Stimulated activated CD8-positive, alpha-beta memory T cell treated with anti-CD3 and anti-CD28 coated beads, Interleukin-4, amount 100 ng/mL, for 48 hours (primary cell): ENCODE measurements around the gene MRM3.
"Not testable (repeated sequence)": the region's sequence is repeated elsewhere in the genome, so short reads cannot be mapped to it uniquely, and the experiment has no call there.

ENCODE experiments used
- DNase-seq: peaks from one replicate; pipeline ENCODE4 v3.0.0-alpha.2; 2020

MRM3 gene, protein sequence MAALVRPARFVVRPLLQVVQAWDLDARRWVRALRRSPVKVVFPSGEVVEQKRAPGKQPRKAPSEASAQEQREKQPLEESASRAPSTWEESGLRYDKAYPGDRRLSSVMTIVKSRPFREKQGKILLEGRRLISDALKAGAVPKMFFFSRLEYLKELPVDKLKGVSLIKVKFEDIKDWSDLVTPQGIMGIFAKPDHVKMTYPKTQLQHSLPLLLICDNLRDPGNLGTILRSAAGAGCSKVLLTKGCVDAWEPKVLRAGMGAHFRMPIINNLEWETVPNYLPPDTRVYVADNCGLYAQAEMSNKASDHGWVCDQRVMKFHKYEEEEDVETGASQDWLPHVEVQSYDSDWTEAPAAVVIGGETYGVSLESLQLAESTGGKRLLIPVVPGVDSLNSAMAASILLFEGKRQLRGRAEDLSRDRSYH

GRCh38 chr17:781805-782731 lies at the start of gene MRM3, which contains the start of gene GLOD4:
MRM3 (plus strand) TSS chr17:782353; CDS start chr17:782379, 26 bp downstream.
GLOD4 (minus strand) TSS chr17:782280; CDS start chr17:782255, 25 bp downstream.
- DNase-seq: peak; percentile 97

- peak; percentile 65 for DNase-seq
These were observed 49.0 kb upstream of the MRM3 start for GRCh38 chr17:732902-733720.

DNA sequence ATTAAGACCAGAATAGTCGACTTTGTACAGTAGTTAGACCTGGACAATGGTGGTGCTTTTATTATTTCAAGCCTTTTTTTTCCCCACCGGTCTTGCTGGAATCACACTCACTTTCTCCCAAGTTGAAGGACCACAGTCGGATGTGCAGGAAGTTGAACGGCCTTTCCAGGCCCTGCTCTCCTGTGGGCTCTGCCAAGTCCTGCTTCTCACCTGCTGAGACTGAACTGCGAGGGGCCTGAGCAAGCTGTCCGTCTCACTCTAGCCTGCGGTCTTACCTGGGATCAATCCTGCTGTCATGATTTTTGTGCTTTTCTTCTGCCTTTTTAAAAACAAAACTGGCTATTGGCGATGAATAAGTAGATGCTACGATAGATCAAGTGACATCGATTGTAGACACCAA lies 48.4 kb upstream of the MRM3 start:
- DNase-seq: no peak

DNA sequence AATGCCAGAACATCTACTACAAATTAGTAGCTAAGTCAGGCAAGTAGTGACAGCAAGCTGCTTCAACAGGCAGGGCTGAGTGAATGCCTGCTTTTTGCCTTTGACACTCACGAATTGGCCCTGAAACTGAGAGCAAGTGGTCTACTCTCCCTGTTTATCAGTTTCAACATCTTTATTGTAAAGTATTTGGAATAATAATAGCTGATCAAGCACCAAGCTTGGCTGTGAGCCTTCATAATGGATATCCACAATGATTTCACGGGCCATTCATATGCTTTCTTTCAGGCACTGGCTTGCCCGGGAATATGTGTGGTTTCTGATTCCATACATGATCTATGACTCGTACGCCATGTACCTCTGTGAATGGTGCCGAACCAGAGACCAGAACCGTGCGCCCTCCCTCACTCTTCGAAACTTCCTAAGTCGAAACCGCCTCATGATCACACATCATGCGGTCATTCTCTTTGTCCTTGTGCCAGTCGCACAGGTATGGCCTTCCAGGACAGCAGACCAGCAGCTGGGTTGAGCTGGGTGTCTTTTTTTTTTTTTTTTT lies 44.5 kb upstream of the MRM3 start:
- no peak for DNase-seq

DNA sequence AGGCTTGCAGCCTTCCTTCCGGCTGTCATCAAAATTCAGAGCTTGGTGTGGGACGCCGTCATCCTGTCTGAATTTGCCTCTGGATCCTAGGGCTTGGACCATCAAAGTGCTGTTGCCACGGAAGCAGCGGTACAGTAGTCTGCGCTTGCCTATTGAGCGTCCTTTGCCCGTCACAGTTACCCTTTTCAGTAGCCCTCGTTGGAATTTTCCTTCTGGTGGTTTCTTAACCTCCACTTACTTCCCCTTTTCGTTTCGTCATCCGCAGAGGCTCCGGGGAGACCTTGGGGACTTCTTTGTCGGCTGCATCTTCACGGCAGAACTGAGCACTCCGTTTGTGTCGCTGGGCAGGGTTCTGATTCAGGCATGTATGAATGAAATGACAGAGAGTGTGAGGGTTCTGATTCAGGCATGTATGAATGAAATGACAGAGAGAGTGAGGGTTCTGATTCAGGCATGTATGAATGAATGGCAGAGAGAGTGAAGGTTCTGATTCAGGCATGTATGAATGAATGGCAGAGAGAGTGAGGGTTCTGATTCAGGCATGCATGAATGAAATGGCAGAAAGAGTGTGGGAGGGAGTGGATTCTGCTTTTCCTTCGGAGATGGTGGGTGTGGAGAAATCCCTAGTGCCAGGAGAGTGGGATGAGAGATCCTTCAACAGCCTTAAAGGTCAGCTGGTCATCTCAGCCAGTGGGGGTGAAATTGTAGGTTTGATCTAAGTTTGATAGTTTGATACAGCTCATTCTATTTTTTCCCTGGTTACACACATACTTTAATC lies 41.7 kb upstream of the MRM3 start:
- DNase-seq: peak; percentile 44

GRCh38 chr17:742147-742793 lies 39.9 kb upstream of the MRM3 start:
- DNase-seq: no peak

GRCh38 chr17:743139-743538 lies 39.0 kb upstream of the MRM3 start:
- no peak for DNase-seq

- DNase-seq: no peak
These were observed 37.2 kb upstream of the MRM3 start for GRCh38 chr17:744937-745336.

DNA sequence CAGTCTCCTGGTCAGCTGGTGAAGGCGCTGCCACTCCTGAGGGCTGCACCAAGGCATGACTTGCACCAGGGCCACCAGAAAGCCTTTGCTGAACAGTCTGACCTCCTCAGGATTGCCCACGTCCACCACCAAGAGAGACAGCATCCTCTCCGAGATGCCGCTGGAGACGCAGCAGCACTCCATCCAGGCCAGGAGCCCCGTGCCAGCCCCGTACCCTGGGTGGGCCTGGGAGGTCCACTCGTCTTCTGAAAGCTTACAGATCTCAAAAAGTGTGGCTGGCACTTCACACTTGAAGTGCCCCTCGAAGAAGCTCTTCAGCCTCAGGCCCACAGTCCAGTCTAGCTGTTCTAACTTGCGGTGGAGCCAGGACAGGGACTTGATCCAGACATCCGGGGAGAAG lies 36.7 kb upstream of the MRM3 start:
- DNase-seq: no peak

- no peak for DNase-seq
These were observed 36.0 kb upstream of the MRM3 start for GRCh38 chr17:746181-746580.

GRCh38 chr17:746783-747629 lies 35.1 kb upstream of the MRM3 start:
- no peak for DNase-seq

DNA sequence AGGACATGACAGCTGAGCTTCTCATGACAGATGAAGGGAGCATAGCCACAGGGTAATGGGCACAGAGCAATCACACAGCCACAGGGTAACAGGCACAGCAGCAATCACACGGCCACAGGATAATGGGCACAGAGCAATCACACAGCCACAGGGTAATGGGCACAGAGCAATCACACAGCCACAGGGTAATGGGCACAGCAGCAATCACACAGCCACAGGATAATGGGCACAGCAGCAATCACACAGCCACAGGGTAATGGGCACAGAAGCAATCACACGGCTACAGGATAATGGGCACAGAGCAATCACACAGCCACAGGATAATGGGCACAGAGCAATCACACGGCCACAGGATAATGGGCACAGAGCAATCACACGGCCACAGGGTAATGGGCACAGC lies 33.5 kb upstream of the MRM3 start:
- DNase-seq: not testable (repeated sequence)

DNA sequence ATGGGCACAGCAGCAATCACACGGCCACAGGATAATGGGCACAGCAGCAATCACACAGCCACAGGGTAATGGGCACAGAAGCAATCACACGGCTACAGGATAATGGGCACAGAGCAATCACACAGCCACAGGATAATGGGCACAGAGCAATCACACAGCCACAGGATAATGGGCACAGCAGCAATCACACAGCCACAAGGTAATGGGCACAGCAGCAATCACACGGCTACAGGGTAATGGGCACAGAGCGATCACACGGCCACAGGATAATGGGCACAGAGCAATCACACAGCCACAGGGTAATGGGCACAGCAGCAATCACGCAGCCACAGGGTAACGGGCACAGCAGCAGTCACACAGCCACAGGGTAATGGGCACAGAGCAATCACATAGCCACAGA lies 32.8 kb upstream of the MRM3 start:
- not testable (repeated sequence) for DNase-seq

GRCh38 chr17:750431-751037 lies 31.6 kb upstream of the MRM3 start:
- DNase-seq: no peak

- DNase-seq: peak; percentile 63
These were observed 30.7 kb upstream of the MRM3 start for GRCh38 chr17:751269-752001.

DNA sequence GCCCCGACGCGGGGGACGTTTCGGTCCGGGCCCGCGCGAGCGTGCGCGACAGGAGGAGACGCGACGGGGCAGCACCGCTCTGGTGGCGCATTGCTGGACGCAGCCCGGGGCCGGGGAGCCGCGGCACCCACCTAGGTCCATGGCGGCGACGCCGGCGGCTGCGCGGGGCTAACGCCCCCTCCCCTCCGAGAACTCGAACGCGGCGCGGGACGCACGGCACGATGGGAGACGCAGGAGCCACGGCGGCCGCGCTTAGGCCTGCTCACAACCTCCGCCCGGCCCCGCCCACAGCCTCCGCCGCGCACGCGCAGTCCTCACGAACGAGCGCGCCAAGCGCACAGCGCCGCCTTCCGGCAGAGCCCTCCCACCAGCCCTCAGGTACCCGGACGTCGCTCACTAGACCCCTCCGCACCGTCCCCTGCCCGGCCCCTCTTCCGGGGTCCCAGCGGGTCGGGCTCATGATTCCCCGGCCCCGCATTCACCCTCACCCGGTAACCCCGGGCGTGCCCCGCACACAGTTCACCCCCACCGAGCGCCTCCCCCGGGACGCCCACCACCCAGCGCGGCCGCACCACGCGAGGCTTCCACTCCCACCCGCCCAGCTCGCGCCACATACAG lies 30.0 kb upstream of the MRM3 start, which contains the start of gene GEMIN4:
Gene GEMIN4, minus strand, starts transcription at position 263 of the 618 bp plus-strand sequence. Its CDS starts 122 bp downstream, at position 141.
- DNase-seq: peak; percentile 100

- DNase-seq: no peak
These were observed 29.4 kb upstream of the MRM3 start for GRCh38 chr17:752620-753219.

GRCh38 chr17:753418-753817 lies 28.7 kb upstream of the MRM3 start:
- no peak for DNase-seq
